Esophagus squamous epithelium (tissue), 5 donors: Measurements from ENCODE around the gene TMEM164. TPM values are rescaled to one million over a fixed set of nuclear protein-coding genes. Genes with fewer than 3 reads are reported as not detected.

Source experiments
- DNase-seq: peaks from one replicate; lab custom pipeline; 2025; lab: John Stamatoyannopoulos, UW
- H3K27ac ChIP-seq, 4 donors: fragments of 200-600 bp; sonication (generic); one replicate each; pipeline ENCODE4 v1.5.1; 2016 to 2019; ENCODE audit warnings: mild to moderate bottlenecking in 1 of 4
- H3K27me3 ChIP-seq, 4 donors: fragments of 200-600 bp; sonication (generic); 1 replicate in 3 of 4; 2 replicates in 1 of 4; pipeline versions ENCODE4 v1.5.1 to v1.6.0; 2017 to 2021; ENCODE audit warnings: antibody characterized with exemption in 1 of 4
- H3K36me3 ChIP-seq, 3 donors: fragments of 200-600 bp; sonication (generic); one replicate each; pipeline ENCODE4 v1.5.1; 2016 to 2019
- H3K4me1 ChIP-seq, 3 donors: fragments of 200-600 bp; sonication (generic); one replicate each; pipeline ENCODE4 v1.5.1; 2017 to 2019
- H3K4me3 ChIP-seq, 4 donors: fragments of 200-600 bp; sonication (generic); 1 replicate in 3 of 4; 2 replicates in 1 of 4; pipeline ENCODE4 v1.5.1; 2016 to 2019; ENCODE audit warnings: mild to moderate bottlenecking in 2 of 4, moderate library complexity in 1 of 4
- H3K9me3 ChIP-seq, 3 donors: fragments of 200-600 bp; sonication (generic); one replicate each; pipeline ENCODE4 v1.5.1; 2016 to 2019
- POLR2A ChIP-seq, 4 donors: fragments of 450-650 bp; IDR thresholded peaks; one replicate each; pipeline ENCODE4 v1.6.1; 2017; ENCODE audit warnings: antibody characterized with exemption in 4 of 4, mild to moderate bottlenecking in 4 of 4, moderate library complexity in 3 of 4
- WGBS, 2 donors: methylation state at CpG; one replicate each; pipeline ENCODE4 v1.1.5; 2018; 5-methylcytosine and 5-hydroxymethylcytosine counted together
- intact Hi-C: fragments of 100-400 bp; cut with DNase I; formaldehyde crosslinking; loops from one replicate; pipeline ENCODE4 v1.15.0; 2022
- small RNA-seq, 4 donors: library from RNA; depleted of rRNA; stranded (forward); fragments of <200 nt; gene quantifications; one replicate each; pipeline ENCODE3, GENCODE V24; 2016
- total RNA-seq, 4 donors: library from RNA; depleted of rRNA; stranded (reverse); fragments of >200 nt; gene quantifications; one replicate each; pipeline ENCODE4 v1.1.0, GENCODE V29; 2016
- TF ChIP-seq, protein P1 (sequence below), 6 experiments: fragments of 450-650 bp in 4 of 6; fragments of 200-600 bp in 2 of 6; sonication (generic) in 2 of 6; IDR thresholded peaks; one replicate each; pipeline ENCODE4 v1.5.1; 2016 to 2019; ENCODE audit warnings: antibody characterized with exemption in 6 of 6, mild to moderate bottlenecking in 4 of 6, moderate library complexity in 4 of 6
- donor health status: DM: yes; HTN: yes; CAD: no.

TMEM164 gene
- total RNA-seq, 4 donors from 2014 or later: 18.5 to 27.3 (median 23.6) TPM

DNA sequence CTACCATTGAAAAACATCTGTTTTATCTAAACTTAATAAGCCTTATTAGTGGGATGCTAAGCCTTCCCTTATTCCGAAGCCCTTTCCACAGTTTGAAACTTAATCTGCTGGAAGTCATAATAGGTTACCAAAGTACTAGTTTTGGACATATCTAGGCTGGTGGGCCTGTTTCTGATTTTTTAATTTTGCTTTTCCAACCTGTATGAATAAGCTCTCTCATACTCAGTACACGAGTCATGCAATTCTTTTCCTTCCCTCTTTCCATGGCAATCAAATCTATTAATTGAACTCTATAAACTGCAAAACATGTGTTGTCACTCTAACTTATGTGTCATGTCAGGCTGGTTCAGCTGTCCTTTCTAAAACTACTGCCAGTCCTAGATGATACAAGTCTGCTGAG lies 224.0 kb downstream of the TMEM164 start:
- Histone ChIP-seq H3K27me3 (no peaks in the 10 kb centered on the region), H3K4me1 (peaks cover 0 to 6% (median 0%) of the 10 kb centered on the region in 3 donors), H3K9me3 (no peaks in the 10 kb centered on the region), H3K36me3 (no peaks in the 10 kb centered on the region), H3K27ac (no peak overlapping the region), H3K4me3 (no peak overlapping the region)
- WGBS, 2 donors: 69 to 83% methylated on average over 2 of the region's 2 CpGs
- no peak for DNase-seq
- intact Hi-C loops: no loop called here
- no peak for TF ChIP-seq POLR2A (IDR thresholded peaks at IDR 0.05)
- TF ChIP-seq, protein P1, sequence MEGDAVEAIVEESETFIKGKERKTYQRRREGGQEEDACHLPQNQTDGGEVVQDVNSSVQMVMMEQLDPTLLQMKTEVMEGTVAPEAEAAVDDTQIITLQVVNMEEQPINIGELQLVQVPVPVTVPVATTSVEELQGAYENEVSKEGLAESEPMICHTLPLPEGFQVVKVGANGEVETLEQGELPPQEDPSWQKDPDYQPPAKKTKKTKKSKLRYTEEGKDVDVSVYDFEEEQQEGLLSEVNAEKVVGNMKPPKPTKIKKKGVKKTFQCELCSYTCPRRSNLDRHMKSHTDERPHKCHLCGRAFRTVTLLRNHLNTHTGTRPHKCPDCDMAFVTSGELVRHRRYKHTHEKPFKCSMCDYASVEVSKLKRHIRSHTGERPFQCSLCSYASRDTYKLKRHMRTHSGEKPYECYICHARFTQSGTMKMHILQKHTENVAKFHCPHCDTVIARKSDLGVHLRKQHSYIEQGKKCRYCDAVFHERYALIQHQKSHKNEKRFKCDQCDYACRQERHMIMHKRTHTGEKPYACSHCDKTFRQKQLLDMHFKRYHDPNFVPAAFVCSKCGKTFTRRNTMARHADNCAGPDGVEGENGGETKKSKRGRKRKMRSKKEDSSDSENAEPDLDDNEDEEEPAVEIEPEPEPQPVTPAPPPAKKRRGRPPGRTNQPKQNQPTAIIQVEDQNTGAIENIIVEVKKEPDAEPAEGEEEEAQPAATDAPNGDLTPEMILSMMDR (IDR thresholded peaks at IDR 0.05): no peak

Small RNA genes within 50 kb of the gene (small RNA-seq; reads per million reads assigned to genes)
- 0 reads per million in 4 donors for gene MIR3978
- 11.2 to 19.1 (median 13.9) reads per million in 4 donors for gene MIR652
- 0.78 to 1.4 (median 1.1) reads per million in 4 donors for gene SNORD96B
